Epidermal melanocyte (primary cell): ENCODE results near the gene REXO5.
"Not testable (repeated sequence)": the region's sequence is repeated elsewhere in the genome, so short reads cannot be mapped to it uniquely, and the experiment has no call there.

Experiments
- DNase-seq: peaks from one replicate; pipeline ENCODE4 v3.0.0; 2011; ENCODE audit warnings: low spot score; ENCODE audit not compliant: insufficient read length

Gene REXO5

GRCh38 chr16:20849589-20850390 is 43.5 kb downstream of the REXO5 start:
- no peak for DNase-seq

- DNase-seq: no peak
Measured at GRCh38 chr16:20850981-20851380, 44.7 kb downstream of the REXO5 start.

GRCh38 chr16:20851601-20852000 is 45.3 kb downstream of the REXO5 start:
- peak; percentile 46 for DNase-seq

GRCh38 chr16:20853143-20853542 is 46.8 kb downstream of the REXO5 start:
- no peak for DNase-seq

- no peak for DNase-seq
Measured at GRCh38 chr16:20853981-20854620, 47.8 kb downstream of the REXO5 start.

- no peak for DNase-seq
Measured at GRCh38 chr16:20854963-20855362, 48.6 kb downstream of the REXO5 start.

GRCh38 chr16:20857281-20857680 is 51.0 kb downstream of the REXO5 start:
- DNase-seq: no peak

- no peak for DNase-seq
Measured at GRCh38 chr16:20859229-20859628, 52.9 kb downstream of the REXO5 start.

- DNase-seq: no peak
Measured at GRCh38 chr16:20859699-20860098, 53.4 kb downstream of the REXO5 start.

GRCh38 chr16:20860361-20860760 is 54.0 kb downstream of the REXO5 start:
- DNase-seq: no peak

GRCh38 chr16:20860995-20861394 is 54.7 kb downstream of the REXO5 start:
- not testable (repeated sequence) for DNase-seq

- DNase-seq: no peak
Measured at GRCh38 chr16:20862162-20862960, 56.0 kb downstream of the REXO5 start.

GRCh38 chr16:20864376-20864775 is 58.0 kb downstream of the REXO5 start:
- not testable (repeated sequence) for DNase-seq

GRCh38 chr16:20865420-20866131 is 59.2 kb downstream of the REXO5 start:
- no peak for DNase-seq

- DNase-seq: peak; percentile 49
Measured at GRCh38 chr16:20866145-20866772, 59.9 kb downstream of the REXO5 start.

- no peak for DNase-seq
Measured at GRCh38 chr16:20866801-20867200, 60.5 kb downstream of the REXO5 start.

GRCh38 chr16:20867585-20867984 is 61.3 kb downstream of the REXO5 start:
- DNase-seq: no peak

GRCh38 chr16:20868890-20869289 is 62.6 kb downstream of the REXO5 start:
- DNase-seq: peak; percentile 44

- DNase-seq: no peak
Measured at GRCh38 chr16:20870122-20870820, 63.9 kb downstream of the REXO5 start.

- DNase-seq: no peak
Measured at GRCh38 chr16:20871258-20871657, 64.9 kb downstream of the REXO5 start.
